ENCODE results near the gene DMC1.

GRCh38 chr22:38482662-38483308, 87.2 kb downstream of the DMC1 start:
- no peak for TF ChIP-seq POLR2A (IDR thresholded peaks at IDR 0.05)
- TF ChIP-seq CTCF (IDR thresholded peaks at IDR 0.05): no peak
